HCT116 (cell line): ENCODE measurements around the gene THRB.

Source experiments
- CEBPB ChIP-seq: IDR thresholded peaks from 2 replicates; pipeline ENCODE4 v1.6.1; 2012; ENCODE audit warnings: low read depth
- EZH2 ChIP-seq: fragments of 200-600 bp; sonication (generic); IDR thresholded peaks from 2 replicates; pipeline ENCODE4 v1.6.1; 2017; ENCODE audit warnings: antibody characterized with exemption, mixed run types
- FOSL1 ChIP-seq: IDR thresholded peaks from 2 replicates; pipeline ENCODE4 v1.6.1; 2012; ENCODE audit warnings: low read depth
- JUND ChIP-seq: IDR thresholded peaks from 2 replicates; pipeline ENCODE4 v1.6.1; 2012
- POLR2A ChIP-seq: IDR thresholded peaks from 2 replicates; pipeline ENCODE4 v1.7.0; 2011; ENCODE audit warnings: borderline replicate concordance; ENCODE audit not compliant: insufficient read depth, insufficient read length; ENCODE audit errors: extremely low read depth
- POLR2AphosphoS5 ChIP-seq: IDR thresholded peaks from 2 replicates; pipeline ENCODE4 v1.6.1; 2011; ENCODE audit warnings: mild to moderate bottlenecking, low read depth, low read length, moderate library complexity
- SIN3A ChIP-seq: IDR thresholded peaks from 2 replicates; pipeline ENCODE4 v1.6.1; 2012; ENCODE audit warnings: low read depth
- SRF ChIP-seq: IDR thresholded peaks from 2 replicates; pipeline ENCODE4 v1.6.1; 2012; ENCODE audit warnings: low read depth
- TF ChIP-seq, protein P1 (sequence below), 3 experiments: fragments of 200-600 bp in 1 of 3; sonication (generic) in 1 of 3; IDR thresholded peaks in 2 of 3; conservative IDR thresholded peaks in 1 of 3; 2 replicates each; pipeline ENCODE4 v1.5.1; 2012 to 2017; ENCODE audit warnings: low read depth in 2 of 3, low read length in 2 of 3, antibody characterized with exemption in 1 of 3, borderline replicate concordance in 1 of 3, control low read depth in 1 of 3, mild to moderate bottlenecking in 1 of 3, mixed read lengths in 1 of 3, mixed run types in 1 of 3, moderate library complexity in 1 of 3; ENCODE audit not compliant: insufficient read depth in 1 of 3
- TF ChIP-seq, protein P2 (sequence below): IDR thresholded peaks from 2 replicates; pipeline ENCODE4 v1.6.1; 2012; ENCODE audit warnings: low read depth

GRCh38 chr3:24354230-24354629, 140.4 kb downstream of the THRB start:
- TF ChIP-seq, protein P1, sequence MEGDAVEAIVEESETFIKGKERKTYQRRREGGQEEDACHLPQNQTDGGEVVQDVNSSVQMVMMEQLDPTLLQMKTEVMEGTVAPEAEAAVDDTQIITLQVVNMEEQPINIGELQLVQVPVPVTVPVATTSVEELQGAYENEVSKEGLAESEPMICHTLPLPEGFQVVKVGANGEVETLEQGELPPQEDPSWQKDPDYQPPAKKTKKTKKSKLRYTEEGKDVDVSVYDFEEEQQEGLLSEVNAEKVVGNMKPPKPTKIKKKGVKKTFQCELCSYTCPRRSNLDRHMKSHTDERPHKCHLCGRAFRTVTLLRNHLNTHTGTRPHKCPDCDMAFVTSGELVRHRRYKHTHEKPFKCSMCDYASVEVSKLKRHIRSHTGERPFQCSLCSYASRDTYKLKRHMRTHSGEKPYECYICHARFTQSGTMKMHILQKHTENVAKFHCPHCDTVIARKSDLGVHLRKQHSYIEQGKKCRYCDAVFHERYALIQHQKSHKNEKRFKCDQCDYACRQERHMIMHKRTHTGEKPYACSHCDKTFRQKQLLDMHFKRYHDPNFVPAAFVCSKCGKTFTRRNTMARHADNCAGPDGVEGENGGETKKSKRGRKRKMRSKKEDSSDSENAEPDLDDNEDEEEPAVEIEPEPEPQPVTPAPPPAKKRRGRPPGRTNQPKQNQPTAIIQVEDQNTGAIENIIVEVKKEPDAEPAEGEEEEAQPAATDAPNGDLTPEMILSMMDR (IDR thresholded peaks at IDR 0.05 in 2 of 3, conservative IDR thresholded peaks at IDR 0.05 in 1 of 3; ENCODE audit: borderline replicate concordance in 1 of 3, insufficient read depth in 1 of 3, low read depth in 2 of 3, low read length in 2 of 3): no peak
- TF ChIP-seq EZH2 (no peak), POLR2A (no peak), POLR2AphosphoS5 (no peak), JUND (no peak), SIN3A (no peak), SRF (no peak), FOSL1 (no peak), CEBPB (no peak)
- TF ChIP-seq, protein P2, sequence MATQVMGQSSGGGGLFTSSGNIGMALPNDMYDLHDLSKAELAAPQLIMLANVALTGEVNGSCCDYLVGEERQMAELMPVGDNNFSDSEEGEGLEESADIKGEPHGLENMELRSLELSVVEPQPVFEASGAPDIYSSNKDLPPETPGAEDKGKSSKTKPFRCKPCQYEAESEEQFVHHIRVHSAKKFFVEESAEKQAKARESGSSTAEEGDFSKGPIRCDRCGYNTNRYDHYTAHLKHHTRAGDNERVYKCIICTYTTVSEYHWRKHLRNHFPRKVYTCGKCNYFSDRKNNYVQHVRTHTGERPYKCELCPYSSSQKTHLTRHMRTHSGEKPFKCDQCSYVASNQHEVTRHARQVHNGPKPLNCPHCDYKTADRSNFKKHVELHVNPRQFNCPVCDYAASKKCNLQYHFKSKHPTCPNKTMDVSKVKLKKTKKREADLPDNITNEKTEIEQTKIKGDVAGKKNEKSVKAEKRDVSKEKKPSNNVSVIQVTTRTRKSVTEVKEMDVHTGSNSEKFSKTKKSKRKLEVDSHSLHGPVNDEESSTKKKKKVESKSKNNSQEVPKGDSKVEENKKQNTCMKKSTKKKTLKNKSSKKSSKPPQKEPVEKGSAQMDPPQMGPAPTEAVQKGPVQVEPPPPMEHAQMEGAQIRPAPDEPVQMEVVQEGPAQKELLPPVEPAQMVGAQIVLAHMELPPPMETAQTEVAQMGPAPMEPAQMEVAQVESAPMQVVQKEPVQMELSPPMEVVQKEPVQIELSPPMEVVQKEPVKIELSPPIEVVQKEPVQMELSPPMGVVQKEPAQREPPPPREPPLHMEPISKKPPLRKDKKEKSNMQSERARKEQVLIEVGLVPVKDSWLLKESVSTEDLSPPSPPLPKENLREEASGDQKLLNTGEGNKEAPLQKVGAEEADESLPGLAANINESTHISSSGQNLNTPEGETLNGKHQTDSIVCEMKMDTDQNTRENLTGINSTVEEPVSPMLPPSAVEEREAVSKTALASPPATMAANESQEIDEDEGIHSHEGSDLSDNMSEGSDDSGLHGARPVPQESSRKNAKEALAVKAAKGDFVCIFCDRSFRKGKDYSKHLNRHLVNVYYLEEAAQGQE: no peak
